Mammary epithelial cell (primary cell): ENCODE results near the gene ARHGEF19.

Experiments used
- CTCF ChIP-seq, 2 donors: IDR thresholded peaks in 1 of 2; conservative IDR thresholded peaks in 1 of 2; 2 replicates each; pipeline ENCODE4 v1.5.1; 2011 to 2012; ENCODE audit warnings: inconsistent platforms in 2 of 2, low read length in 2 of 2, mild to moderate bottlenecking in 2 of 2, control low read depth in 1 of 2, low read depth in 1 of 2; ENCODE audit not compliant: insufficient read depth in 1 of 2; ENCODE audit errors: extremely low read depth in 1 of 2
- EZH2 ChIP-seq: IDR thresholded peaks from 2 replicates; pipeline ENCODE4 v1.6.1; 2012; ENCODE audit warnings: low read length, inconsistent platforms, borderline replicate concordance

- TF ChIP-seq CTCF (conservative IDR thresholded peaks at IDR 0.05 in 1 of 2, IDR thresholded peaks at IDR 0.05 in 1 of 2; ENCODE audit: extremely low read depth in 1 of 2, insufficient read depth in 1 of 2, low read depth in 1 of 2, low read length in 2 of 2) (no peak), EZH2 (no peak)
Observed at GRCh38 chr1:16208270-16208987, 4.0 kb downstream of the ARHGEF19 start.
